HG03469 (cell line): ENCODE measurements around the gene SRF.

Source experiments
- ATAC-seq: cut with Tn5 transposase; IDR thresholded peaks from one replicate; pipeline ENCODE4 v1.9.1; 2021; ENCODE audit warnings: mild to moderate bottlenecking, moderate library complexity, moderate number of reproducible peaks; ENCODE audit not compliant: unreplicated experiment

SRF gene

DNA sequence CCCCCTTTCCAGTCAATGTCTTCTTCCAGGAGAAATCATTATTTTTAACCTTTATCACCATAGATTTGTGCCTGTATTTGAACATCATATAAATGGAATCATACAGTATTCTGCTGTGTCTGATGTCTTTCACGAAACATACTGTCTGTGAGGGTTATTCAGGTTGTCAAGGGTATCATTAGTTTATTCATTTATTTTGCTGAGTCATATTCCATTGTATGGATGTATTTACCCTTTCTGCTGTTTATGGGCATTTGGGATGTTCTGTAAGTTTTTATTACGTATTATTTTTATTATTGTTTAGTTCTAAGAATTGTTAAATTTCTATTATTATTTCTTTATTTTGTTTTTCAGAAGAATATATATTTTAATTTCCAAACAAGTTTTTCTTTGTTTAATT lies 36.2 kb downstream of the SRF start:
- ATAC-seq, result no peak

- ATAC-seq, result no peak
Measured at GRCh38 chr6:43211955-43212354, 40.9 kb downstream of the SRF start.

- ATAC-seq, result no peak
Measured at GRCh38 chr6:43213431-43213830, 42.4 kb downstream of the SRF start.

DNA sequence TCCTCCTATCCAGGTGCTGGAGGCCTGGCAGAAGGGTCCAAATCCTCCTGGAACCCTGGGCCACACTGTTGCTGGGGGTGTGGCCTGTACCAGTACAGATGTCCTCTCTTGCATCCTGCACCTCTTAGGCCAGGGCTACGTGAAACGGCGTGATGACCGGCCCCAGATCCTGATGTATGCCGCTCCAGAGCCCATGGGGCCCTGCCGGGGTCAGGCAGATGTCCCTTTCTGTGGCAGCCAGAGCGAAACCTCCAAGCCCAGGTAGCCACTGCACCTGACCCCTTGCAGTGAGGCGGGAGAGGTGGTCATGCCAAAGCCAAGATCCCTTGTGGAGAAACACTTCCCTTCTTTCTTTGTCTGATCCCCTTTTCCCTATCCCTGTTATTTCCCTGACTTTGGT lies 44.0 kb downstream of the SRF start:
- no peak for ATAC-seq

DNA sequence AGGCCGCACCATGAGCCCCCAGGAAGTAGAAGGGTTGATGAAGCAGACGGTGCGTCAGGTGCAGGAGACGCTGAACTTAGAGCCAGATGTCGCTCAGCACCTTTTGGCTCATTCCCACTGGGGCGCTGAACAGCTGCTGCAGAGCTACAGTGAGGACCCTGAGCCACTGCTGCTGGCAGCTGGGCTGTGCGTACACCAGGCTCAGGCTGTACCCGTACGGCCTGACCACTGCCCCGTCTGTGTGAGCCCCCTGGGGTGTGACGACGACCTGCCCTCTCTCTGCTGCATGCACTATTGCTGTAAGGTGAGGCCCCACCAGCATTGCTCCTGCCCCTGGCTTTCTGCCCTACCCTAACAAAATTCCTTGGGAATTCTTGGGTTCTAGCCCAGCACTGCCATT lies 45.1 kb downstream of the SRF start:
- no peak for ATAC-seq

DNA sequence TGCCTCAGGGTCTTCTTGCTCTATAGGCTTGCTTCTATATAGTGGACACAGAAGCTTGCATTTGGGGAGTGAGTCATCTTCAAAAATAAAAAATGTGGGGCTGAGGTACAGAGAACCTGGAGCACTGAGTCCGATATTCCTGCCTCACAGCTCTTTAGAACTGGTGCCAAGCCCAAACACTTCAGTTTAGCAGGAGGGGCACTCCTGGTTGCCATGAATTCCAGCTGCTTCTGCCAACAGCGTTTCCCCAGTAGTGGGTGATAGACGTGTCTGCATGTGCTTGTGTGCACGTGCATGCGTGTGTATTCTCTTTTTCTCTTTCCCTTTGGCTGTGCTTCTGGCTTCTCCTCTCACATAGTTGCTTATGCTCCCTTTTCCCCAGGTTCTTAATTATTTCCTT lies 46.3 kb downstream of the SRF start:
- no peak for ATAC-seq

- ATAC-seq, result no peak
Measured at GRCh38 chr6:43219119-43219518, 48.0 kb downstream of the SRF start.

- no peak for ATAC-seq
Measured at GRCh38 chr6:43219814-43220213, 48.7 kb downstream of the SRF start.

- ATAC-seq, result no peak
Measured at GRCh38 chr6:43220439-43220951, 49.4 kb downstream of the SRF start.

GRCh38 chr6:43221046-43221972 lies 50.2 kb downstream of the SRF start:
- ATAC-seq, result no peak

DNA sequence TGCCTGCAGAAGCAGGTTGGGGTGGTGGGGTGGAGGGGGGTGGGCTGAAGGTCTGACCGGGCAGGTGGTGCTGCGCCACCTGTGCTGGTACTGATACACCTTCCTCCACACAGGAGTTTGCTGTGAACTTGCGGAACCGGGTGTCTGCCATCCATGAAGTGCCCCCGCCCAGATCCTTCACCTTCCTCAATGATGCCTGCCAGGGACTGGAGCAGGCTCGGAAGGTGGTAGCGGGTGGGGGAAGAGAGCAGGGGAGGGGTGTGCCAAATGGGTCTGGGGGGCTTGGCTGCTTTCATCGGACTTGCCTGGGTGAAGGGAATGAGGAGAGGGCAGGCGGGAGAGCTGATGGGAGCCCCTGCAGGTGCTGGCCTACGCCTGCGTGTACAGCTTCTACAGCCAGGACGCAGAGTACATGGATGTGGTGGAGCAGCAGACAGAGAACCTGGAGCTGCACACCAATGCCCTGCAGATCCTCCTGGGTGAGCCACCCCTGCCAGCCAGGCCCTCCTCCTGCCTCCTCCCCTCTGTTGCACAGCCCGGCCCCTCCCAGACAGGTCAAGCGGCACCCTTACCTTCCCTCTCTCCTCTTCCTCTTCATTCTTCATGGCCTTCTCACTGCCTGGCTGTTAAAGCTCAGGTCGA lies 51.5 kb downstream of the SRF start:
- no peak for ATAC-seq

DNA sequence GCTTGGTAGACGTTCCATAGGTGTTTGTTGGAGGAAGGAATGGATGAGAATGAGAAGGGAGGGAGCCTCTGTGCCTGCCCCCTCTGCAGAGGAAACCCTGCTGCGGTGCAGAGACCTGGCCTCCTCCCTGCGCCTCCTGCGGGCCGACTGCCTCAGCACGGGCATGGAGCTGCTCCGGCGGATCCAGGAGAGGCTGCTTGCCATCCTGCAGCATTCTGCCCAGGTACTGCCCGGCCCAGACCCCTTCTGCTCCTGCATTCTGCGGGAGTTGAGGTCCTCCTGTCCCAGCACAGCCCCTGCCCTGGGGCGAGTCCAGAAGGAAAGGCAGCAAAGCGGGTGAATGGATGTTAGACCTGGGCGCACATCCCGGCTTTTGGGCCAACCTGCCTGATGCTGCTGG lies 52.1 kb downstream of the SRF start:
- no peak for ATAC-seq

- no peak for ATAC-seq
Measured at GRCh38 chr6:43226192-43226851, 55.3 kb downstream of the SRF start.

DNA sequence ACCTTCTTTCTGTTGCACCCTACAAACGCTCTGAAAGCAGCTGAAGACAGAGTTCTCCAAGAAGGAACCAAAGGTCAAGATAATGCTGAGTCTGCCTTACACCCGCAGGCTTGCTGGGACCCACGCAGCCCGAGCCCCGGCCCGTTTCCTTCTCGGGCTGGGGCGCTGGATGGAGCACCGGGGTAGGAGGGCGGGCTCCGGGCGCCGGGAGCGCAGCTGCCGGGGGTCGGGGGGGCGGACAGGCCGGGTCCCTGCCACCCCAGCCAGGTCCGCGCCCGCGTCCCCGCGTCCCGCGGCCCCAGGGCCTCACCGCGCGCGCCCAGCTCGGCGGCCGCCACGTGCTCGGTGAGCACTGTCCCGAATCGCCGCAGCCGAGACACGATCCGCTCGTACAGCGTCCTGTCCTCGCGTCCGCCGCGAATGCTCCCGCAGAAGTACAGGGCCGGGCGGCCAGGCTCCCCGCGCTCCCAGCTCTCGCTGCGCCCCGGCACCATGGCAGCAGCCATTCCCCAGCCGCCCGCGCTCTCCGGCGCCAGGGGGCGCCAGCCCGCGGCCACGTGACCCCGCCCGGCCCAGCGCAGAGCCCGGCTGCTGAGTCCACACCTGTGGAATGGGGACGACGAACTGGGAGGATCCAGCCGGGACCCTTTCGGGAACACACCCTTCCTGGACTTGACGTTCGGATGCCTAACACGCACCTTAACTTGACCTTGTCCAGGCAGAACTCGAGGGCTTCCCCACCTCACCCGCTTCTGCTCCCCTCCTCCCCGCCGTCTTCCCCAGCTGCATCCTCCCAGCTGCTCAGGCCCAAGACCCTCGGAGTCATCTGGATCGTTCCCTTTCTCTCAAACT lies 58.1 kb downstream of the SRF start, which contains the start of gene DNPH1:
TSS of gene DNPH1 (minus strand) at position 531 of the 852 bp plus-strand sequence. CDS start at position 506, 25 bp downstream.
- peak; percentile 46 for ATAC-seq

- no peak for ATAC-seq
Measured at GRCh38 chr6:43229803-43230620, 58.9 kb downstream of the SRF start.

GRCh38 chr6:43231053-43231452 lies 60.0 kb downstream of the SRF start:
- ATAC-seq, result no peak
